SH-SY5Y (cell line): ENCODE data around the gene UBN2.

Experiments used
- GATA2 ChIP-seq: IDR thresholded peaks from 2 replicates; pipeline ENCODE4 v1.6.1; 2011; ENCODE audit warnings: mild to moderate bottlenecking, low read depth, low read length
- GATA3 ChIP-seq: IDR thresholded peaks from 2 replicates; pipeline ENCODE4 v1.6.1; 2011; ENCODE audit warnings: low read depth, mild to moderate bottlenecking, low read length, moderate library complexity

UBN2 gene

DNA sequence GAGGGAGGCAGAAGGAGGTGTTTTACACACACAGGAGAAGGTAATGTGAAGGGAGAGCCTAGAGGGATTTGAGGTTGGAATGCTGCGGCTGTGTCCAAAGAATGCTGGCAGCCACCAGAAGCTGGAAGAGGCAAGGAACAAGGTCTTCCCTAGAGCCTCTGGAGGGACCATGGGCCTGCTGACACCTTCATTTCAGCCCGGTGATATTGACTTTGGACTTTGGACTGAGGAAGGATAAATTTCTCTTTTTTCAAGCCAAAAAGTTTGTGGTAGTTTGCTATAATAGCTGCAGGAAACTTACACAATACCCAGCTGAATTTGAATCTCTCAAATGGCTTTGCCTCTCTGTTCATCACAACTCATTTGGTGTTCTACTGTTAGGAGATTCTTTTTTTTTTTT lies 34.6 kb downstream of the UBN2 start:
- TF ChIP-seq GATA2 (no peak), GATA3 (no peak)

DNA sequence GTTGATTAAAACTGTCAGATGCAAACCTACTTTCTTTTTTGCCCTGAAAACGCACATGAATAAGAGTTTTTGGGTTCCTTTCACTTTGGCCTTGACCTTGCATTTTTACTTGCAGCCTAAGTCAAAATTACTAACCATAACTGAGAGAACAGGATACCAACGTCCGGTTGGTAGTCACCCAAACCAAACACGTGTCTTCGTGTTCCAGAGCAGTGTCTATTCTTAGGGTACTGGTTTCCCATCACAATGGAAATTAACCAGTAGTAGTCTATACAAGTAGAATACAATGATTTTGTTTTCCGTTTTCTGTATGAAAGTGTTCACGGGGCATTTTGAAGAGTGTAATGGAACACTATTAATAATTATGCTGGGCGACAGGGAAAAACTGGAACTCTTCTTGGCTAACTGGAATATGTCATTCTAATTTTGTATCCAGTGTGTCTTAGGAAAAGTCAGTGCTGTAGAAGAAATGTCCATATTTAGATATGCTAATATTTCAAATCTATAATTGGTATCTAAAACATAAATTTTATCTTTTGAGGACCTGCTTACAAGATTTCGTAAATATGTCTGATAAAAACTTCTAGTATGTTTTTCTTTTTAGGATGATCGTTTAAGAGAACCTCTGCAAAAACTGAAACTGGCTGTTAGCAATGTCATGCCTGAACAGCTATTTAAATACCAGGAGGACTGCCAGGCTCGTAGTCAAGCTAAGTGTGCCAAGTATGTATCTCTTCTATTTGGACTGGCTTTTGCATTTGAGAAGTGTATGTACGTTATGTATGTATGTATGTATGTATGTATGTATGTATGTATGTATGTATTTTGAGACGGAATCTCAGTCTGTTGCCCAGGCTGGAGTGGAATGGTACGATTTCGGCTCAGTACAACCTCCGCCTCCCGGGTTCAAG lies 40.9 kb downstream of the UBN2 start:
- TF ChIP-seq GATA2 = no peak
- no peak for TF ChIP-seq GATA3

DNA sequence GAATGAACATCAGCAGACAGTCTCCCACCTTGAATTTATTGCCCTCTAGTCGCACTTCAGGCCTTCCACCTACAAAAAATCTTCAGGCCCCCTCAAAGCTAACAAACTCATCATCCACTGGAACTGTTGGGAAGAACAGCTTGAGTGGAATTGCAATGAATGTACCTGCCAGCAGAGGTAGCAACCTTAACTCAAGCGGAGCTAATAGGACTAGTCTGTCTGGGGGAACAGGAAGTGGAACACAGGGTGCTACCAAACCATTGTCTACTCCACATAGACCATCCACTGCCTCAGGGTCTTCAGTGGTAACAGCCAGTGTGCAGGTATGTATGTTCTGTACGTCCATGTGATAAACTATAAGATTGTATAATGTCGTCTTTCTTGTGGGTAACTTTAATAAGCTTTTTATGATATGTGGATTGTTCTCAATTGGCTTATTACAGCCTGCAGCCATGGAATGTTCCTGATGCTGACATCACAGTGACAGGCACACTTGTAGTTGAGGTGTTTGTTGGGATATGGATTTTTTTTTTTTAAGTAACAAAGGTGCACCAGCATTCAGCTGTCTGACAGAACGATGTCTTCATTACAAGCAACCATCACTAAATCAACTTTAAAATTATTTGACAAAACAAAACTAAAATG lies 53.3 kb downstream of the UBN2 start:
- TF ChIP-seq GATA3 (no peak), GATA2 (no peak)

DNA sequence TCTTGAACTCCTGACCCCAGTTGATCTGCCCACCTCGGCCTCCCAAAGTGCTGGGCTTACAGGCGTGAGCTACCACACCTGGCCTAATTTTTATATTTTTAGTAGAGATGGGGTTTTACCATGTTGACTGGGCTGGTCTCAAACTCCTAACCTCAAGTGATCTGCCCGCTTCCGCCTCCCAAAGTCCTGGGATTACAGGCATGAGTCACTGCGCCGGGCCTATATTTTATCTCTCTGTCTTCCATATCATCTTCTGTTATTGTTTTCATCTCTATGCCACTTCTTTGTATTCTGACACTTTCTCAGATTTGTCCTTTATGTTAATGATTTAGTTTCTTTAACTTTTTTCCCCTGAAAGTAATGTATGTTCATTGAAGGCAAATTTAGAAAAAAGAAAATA lies 55.1 kb downstream of the UBN2 start:
- TF ChIP-seq GATA3 (no peak), GATA2 (no peak)

DNA sequence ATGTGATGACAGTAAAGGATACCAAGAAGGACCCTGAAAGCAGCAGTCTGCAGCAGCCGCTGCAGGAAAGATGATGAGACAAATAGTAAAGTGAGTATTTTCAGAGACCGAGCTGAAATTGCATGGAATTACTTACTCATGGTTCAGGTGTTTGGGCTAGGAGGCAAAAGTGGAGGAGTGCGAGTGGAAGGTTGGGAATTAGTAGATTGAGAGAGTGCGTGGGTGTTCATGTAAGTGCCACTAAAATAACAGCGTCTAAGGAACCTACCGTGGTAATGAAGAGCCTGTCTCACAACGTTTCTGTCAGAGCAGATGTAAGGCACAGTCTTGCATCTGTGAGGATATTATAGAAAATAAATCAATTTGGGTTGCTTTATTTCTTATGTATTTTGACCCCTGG lies 61.8 kb downstream of the UBN2 start:
- TF ChIP-seq GATA3 (no peak), GATA2 (no peak)

DNA sequence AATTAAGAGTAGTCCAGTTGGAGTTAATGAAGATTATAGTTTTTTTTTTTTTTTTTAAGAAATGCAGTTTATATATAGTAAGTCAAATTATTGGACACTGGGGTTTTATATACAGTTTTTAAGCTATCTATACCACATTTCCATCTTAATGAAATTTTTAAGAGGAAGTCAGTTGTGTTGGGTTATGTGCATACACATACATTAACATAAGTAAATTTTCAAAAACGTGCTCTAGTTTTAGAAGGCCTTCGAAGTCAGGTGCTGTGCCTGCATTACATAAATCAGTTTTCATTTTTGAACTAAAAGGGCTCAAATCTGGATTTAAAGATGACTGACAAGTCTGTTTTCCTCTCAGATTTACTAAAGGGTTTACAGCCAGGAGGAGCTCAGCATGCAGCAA lies 62.5 kb downstream of the UBN2 start:
- TF ChIP-seq GATA2 (no peak), GATA3 (no peak)

DNA sequence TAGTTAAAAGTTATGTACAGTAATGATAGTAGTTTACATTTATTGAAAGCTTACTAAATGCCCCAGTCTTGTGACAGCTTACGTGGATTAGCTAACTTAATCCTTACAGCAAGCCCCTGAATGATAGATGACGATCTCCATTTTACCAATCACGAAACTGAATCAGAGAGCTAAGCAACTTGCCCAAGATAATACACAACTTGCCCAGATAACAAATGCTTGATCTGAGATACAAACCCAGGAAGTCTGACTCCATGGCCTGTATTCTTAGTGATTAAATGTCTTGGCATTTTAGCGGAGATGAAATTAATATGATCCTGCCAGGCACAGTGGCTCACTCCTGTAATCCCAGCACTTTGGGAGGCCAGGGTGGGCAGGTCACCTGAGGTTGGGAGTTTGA lies 63.2 kb downstream of the UBN2 start:
- TF ChIP-seq GATA2 (no peak), GATA3 (no peak)

DNA sequence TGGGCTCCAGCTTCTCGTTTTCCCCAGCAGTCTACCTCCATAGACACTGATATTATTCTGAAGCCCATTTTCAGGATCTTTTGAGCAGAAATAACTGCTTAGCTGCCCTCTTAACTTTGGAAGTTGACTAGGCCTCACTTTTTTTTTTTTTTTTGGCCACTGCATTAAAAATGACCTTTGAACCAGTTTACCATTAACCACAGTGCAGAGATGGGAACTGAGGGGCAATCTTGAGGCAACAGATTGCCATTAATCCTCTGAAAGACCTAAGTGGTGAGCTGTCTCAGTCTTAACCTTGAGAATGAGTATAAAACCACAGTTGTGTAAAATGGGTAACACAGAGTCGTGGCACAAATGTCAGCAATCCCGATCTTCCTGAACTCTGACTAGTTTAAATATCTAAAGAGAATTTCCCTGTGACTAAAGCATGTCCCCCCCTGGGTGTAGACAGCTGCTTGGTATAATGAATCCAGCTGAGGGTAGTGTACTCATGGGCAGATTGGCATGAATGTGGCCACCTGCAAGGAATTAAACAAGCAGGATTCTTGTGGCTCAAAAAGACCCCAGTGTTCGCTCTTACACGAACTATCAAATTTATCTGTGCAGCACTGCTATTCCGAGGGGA lies 64.0 kb downstream of the UBN2 start:
- TF ChIP-seq GATA3 (no peak), GATA2 (no peak)

DNA sequence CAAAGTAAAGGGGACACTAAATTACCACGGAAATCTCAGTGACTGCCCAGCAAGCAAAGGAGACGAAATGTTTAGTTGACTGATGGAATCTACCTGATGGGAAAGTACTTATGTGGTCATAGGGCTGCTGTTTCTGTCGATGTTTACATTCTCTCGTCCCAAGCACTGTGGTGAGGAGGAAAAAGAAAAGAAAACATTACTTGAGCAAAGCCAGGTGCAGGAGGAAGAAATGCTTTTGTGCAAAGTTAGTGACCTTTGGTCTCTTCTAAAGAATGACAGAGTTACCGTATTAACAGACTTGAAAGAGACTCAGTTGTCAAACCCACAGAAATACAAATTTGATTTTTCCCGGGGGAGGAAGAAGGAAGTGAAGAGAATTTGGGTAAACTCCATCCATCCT lies 66.8 kb downstream of the UBN2 start:
- TF ChIP-seq GATA2 = no peak
- no peak for TF ChIP-seq GATA3

DNA sequence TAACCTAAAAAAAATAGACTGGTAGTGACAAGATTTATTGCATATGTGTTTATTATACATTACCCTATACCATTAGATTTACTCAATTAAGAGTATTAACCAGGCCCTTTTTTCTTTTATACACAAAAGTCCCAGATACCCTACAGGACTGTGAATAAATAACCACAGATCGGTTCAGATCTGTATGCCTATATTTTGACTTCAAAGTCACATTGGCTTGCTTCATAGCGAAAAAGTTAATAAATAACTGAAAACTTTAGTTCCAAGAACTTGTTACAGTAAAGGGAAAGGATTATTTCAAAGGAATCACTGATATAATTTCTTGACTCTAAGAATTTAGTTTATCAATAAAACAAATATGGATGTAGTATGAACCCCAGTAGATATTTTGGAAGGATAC lies 68.3 kb downstream of the UBN2 start:
- TF ChIP-seq GATA2 = no peak
- no peak for TF ChIP-seq GATA3

DNA sequence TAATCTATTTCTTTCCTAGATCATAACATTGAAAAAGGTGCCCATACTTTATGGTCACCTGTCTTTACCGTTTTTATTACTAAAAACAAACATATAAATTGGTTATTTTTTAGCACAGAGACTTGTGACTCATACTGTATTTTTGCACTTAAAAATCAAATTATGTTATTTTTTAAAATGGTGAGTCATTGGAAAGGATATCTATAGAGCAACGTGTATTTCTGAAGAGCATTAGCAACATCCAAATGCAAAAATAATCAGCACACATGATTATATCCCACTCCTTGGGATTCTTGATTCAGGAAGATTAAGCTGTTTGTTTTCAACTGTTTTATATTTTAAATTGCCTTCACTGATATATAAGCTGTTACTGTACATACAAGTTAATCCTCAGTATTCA lies 69.4 kb downstream of the UBN2 start:
- TF ChIP-seq GATA2 = no peak
- no peak for TF ChIP-seq GATA3

DNA sequence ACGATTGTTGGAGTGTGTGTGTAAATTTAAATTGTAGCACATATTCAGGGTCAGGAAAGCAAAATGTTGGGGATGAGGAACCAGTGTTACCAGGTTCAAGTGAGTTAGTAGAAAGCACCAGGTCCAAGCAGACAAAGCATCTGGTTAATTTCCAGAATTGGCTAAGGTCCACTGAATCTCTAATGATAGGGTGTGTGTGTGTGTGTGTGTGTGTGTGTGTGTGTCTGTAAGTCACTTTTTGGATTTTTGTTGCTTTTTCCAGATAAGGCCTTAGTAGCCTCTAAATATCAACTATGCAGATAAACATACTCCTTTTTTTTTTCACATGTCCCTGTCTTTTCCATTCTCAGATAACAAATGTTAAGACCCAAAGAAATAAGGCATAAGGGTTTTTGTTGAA lies 73.5 kb downstream of the UBN2 start:
- TF ChIP-seq GATA3 (no peak), GATA2 (no peak)

DNA sequence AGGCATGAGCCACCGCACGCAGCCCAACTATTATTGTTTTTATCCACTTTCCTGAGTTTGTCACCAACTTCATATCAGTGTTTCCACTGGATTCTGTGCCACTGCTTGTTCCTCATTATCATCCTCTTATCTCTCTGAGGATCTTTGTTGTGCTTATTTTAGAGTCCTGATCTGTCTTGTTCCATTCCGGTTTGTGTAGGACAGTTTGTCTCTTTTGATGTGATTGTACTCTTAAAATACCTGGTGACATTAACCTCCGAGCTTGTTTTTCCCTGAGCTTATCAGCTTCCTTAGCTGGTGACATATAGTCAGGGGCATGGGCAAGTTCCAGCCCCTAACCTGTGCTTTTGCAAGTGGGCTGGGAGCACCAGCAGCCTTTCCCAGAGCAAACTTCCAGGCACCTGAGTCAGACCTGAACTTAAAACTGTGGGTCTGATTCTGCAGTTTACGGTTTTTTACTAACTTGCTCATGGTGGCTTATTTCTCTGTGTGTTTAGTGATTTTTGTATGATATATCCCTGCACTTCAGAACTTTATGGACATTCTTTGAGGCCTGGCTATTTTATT lies 87.0 kb downstream of the UBN2 start:
- TF ChIP-seq GATA2 (peak; percentile 20; the same call in 1 of the 2 replicates), GATA3 (no peak)

DNA sequence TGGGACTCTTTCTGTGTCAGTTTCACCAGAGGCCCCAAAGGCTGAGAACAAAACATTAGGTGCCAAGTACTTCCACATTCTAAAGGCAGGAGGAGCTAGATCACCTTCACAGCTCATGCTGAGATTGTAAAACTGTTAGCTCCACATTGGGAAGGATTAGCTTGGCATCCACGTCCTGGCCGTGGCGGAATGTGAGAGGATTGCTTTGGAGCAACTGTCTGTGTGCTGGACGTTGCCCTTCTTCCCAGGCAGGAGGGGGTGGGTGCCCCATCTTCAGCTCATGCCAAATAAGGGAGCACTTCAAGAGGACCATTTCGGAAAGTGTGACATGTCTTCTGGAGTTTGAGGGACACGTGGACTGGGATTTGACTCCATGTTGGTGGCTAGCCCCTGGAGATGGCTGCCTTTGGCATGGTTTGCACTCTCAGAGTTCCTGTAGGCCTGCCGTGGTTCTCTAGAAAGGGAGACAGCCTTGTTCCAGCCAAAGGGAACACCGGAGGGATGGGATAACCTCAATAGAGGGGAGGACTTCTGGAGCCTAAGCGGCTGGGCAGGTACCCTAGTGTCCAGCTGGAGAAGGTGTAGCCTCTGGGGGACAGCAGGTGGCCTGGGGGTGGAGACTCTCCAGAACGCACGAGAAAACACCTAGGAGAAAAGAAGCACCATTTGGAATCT lies 90.2 kb downstream of the UBN2 start:
- TF ChIP-seq GATA2 (no peak), GATA3 (no peak)
